Prostate gland (tissue), 2 donors: ENCODE measurements around the gene FYCO1. TPM values are rescaled to one million over a fixed set of nuclear protein-coding genes. Genes with fewer than 3 reads are reported as not detected.

Experiments
- DNase-seq: peaks from one replicate; pipeline ENCODE4 v3.0.0-alpha.2; 2019; ENCODE audit warnings: low spot score
- H3K27ac ChIP-seq, 2 donors: fragments of 200-600 bp; sonication (generic); 2 replicates each; pipeline ENCODE4 v1.5.1; 2017 to 2019
- H3K27me3 ChIP-seq: fragments of 200-600 bp; sonication (generic); replicated peaks from 2 replicates; pipeline ENCODE4 v1.5.1; 2019; ENCODE audit not compliant: insufficient read depth
- H3K36me3 ChIP-seq, 2 donors: fragments of 200-600 bp; sonication (generic); 1 replicate in 1 of 2; 2 replicates in 1 of 2; pipeline versions ENCODE4 v1.5.1 to v1.8.1; 2017 to 2019
- H3K4me1 ChIP-seq: fragments of 200-600 bp; sonication (generic); replicated peaks from 2 replicates; pipeline ENCODE4 v1.5.1; 2019
- H3K4me3 ChIP-seq, 2 donors: fragments of 200-600 bp; sonication (generic); 2 replicates each; pipeline ENCODE4 v1.5.1; 2017 to 2019
- H3K9me3 ChIP-seq: fragments of 200-600 bp; sonication (generic); 2 replicates; pipeline ENCODE4 v1.5.1; 2017
- CTCF ChIP-seq, 4 experiments: fragments of 200-600 bp in 2 of 4; fragments of 450-650 bp in 2 of 4; sonication (generic) in 2 of 4; IDR thresholded peaks; 1 replicate in 3 of 4; 2 replicates in 1 of 4; pipeline ENCODE4 v1.5.1; 2016 to 2019; ENCODE audit warnings: antibody characterized with exemption in 4 of 4, mild to moderate bottlenecking in 2 of 4, moderate library complexity in 2 of 4
- POLR2A ChIP-seq: fragments of 450-650 bp; IDR thresholded peaks from one replicate; pipeline ENCODE4 v1.6.1; 2016; ENCODE audit warnings: antibody characterized with exemption, mild to moderate bottlenecking
- POLR2AphosphoS5 ChIP-seq: sonication (generic); formaldehyde crosslinking; IDR thresholded peaks from one replicate; pipeline ENCODE4 v1.6.1; 2017; ENCODE audit warnings: antibody characterized with exemption
- WGBS: methylation state at CpG from one replicate; pipeline ENCODE4 v1.1.5; 2018; 5-methylcytosine and 5-hydroxymethylcytosine counted together
- intact Hi-C: fragments of 100-400 bp; cut with DNase I; formaldehyde crosslinking; loops from one replicate; pipeline ENCODE4 v1.14.2; 2022
- total RNA-seq, 2 donors: library from RNA; depleted of rRNA; stranded (reverse); fragments of >200 nt; gene quantifications; one replicate each; pipeline ENCODE4 v1.1.0, GENCODE V29; 2016

Gene FYCO1
- total RNA-seq, 2 donors from 2014 or later = 33.1 to 56.7 TPM

DNA sequence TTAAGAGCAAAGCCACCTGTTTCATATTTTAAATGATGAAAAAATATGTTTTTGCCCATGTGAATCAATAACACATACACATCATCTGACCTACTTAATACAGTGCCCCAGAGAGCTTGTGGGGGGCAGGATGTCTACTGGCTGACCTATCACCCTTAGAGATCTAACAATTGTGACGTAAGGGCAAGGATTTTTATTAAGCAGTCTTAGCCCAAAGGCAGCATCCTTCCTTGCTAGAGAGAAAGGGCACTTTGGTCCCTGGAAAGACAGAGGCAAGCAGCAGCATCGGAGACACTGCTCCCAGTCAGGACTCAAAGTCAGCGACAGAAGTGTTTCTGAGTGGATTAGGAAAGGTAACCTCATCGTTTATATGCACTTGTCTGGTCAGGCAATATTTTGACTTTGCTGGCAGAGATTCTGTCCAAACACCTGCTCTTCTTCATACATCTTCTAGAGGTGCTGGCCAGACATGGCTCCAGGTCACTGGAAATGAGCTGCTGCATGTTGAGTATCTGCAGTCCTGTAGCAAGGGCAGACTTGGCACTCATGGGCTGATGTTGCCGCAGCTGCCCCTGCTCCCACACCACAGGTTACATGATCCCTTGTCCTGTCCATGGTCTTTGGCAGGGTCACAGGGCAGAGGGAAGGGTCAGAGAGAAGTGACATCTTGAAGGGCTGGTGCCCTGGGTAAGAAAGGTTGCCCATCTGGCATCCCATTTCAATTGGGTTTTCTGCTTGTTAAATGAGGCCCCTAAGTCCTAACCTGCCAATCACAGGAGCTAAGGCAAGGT is 50.6 kb downstream of the FYCO1 start:
- intact Hi-C loops = loop anchor here (5.0 to 10.0 kb wide), 2 partner anchors 52 to 500 kb away; partner anchors contain the start of gene FYCO1
- DNase-seq = no peak
- H3K27ac ChIP-seq = no peak overlapping the region
- TF ChIP-seq POLR2A (no peak), POLR2AphosphoS5 (no peak)
- 80% methylated on average over 5 of the region's 5 CpGs for whole genome bisulfite sequencing
- no peaks in the 10 kb centered on the region for H3K27me3 ChIP-seq
- no peak overlapping the region for H3K4me3 ChIP-seq
- H3K4me1 ChIP-seq = no peaks in the 10 kb centered on the region
- peaks cover 0 to 5% of the 10 kb centered on the region in 2 donors for H3K36me3 ChIP-seq
- no peaks in the 10 kb centered on the region for H3K9me3 ChIP-seq

- Histone ChIP-seq H3K9me3 (no peaks in the 10 kb centered on the region), H3K27ac (no peak within 1 kb of the TSS), H3K27me3 (no peaks in the 10 kb centered on the region), H3K36me3 (no peaks in the 10 kb centered on the region), H3K4me3 (no peak within 1 kb of the TSS), H3K4me1 (no peaks in the 10 kb centered on the region)
- intact Hi-C loops = loop anchor here (5.0 to 10.0 kb wide), 2 partner anchors 54 to 501 kb away; partner anchors contain the start of gene FYCO1
- 89% methylated on average over 8 of the region's 8 CpGs for WGBS
- TF ChIP-seq POLR2A (no peak), CTCF (IDR thresholded peaks at IDR 0.05) (no peak), POLR2AphosphoS5 (no peak)
- no peak for DNase-seq
Measured at GRCh38 chr3:45943207-45943846, 52.3 kb downstream of the FYCO1 start, which contains the start of gene CXCR6. TSS of gene CXCR6 (plus strand) at chr3:45943464. CDS start at chr3:45946482, 3,018 bp downstream.

DNA sequence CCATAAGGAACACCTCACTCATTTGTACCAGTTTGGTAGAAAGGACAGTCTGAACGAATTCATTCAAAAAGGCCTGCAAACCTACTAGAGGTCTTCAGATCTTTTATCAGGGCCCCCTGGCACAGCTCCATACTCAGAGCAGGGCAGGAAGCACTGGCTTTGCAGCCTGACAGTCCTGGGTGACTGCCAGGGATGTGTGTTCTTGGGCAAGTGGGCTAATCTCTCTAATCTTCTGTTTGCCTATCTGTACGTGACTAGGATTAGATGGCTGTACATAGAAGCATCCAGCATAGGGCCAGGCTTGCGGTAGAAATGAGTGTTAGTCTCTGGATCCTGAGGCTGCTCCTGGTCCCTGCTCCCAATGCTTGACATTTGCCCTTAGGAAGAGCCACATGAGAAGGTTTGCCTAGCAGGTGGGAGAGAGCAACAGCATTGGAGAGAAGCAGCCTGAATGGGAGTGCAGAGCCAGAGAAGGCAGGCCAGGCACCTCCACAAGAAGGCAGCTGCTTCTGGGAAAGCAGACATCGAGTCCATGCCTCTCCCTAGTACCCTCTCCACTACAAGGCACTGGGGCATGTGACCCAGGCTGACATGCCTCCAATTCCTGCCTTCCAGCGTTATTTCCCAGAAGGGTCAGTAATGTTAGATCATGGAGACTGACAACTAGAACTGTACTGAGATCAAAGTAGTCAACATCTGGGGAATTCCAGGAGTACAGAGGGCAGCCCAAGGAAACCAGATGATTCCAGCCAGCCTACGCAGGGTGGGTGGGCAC is 53.4 kb downstream of the FYCO1 start:
- 59% methylated on average over 6 of the region's 6 CpGs for WGBS
- Histone ChIP-seq H3K4me3 (no peak overlapping the region), H3K27ac (no peak overlapping the region), H3K4me1 (no peaks in the 10 kb centered on the region), H3K36me3 (peaks cover 0 to 5% of the 10 kb centered on the region in 2 donors), H3K9me3 (no peaks in the 10 kb centered on the region), H3K27me3 (no peaks in the 10 kb centered on the region)
- no peak for DNase-seq
- no peak for TF ChIP-seq POLR2A
- no peak for TF ChIP-seq CTCF (IDR thresholded peaks at IDR 0.05)
- no peak for TF ChIP-seq POLR2AphosphoS5
- intact Hi-C loops = loop anchor here (5.0 to 10.0 kb wide), 2 partner anchors 55 to 503 kb away; partner anchors contain the start of gene FYCO1

- no peaks in the 10 kb centered on the region for H3K9me3 ChIP-seq
- no peak overlapping the region for H3K27ac ChIP-seq
- peaks cover 0 to 14% of the 10 kb centered on the region in 2 donors for H3K36me3 ChIP-seq
- H3K4me3 ChIP-seq = no peak overlapping the region
- 86% methylated on average over 6 of the region's 6 CpGs for WGBS
- no peaks in the 10 kb centered on the region for H3K4me1 ChIP-seq
- DNase-seq = no peak
- no peaks in the 10 kb centered on the region for H3K27me3 ChIP-seq
- TF ChIP-seq POLR2A (no peak), CTCF (IDR thresholded peaks at IDR 0.05) (no peak), POLR2AphosphoS5 (no peak)
- intact Hi-C loops = loop anchor here (5.0 to 10.0 kb wide), 2 partner anchors 56 to 504 kb away; partner anchors contain the start of gene FYCO1
Measured at GRCh38 chr3:45940781-45941365, 54.8 kb downstream of the FYCO1 start.
